HG02840 (cell line): Measurements from ENCODE around the gene FRY.

Experiments used
- ATAC-seq: cut with Tn5 transposase; IDR thresholded peaks from one replicate; pipeline ENCODE4 v1.9.1; 2021; ENCODE audit warnings: mild to moderate bottlenecking, moderate library complexity, moderate number of reproducible peaks; ENCODE audit not compliant: unreplicated experiment, low FRiP score

Gene FRY

DNA sequence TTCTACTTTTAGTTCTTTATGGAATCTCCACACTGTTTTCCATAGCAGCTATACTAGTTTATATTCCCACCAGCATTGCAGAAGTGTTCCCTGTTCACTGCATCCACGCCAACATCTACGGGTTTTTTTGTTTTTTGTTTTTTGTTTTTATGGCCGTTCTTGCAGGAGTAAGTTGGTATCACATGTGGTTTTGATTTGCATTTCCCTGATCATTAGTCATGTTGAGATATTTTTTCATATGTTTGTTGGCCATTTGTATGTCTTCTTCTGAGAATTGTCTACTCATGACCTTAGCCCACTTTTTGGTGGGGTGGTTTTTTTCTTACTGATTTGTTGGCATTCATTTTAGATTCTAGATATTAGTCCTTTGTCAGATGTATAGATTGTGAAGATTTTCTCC is 89.7 kb downstream of the FRY start:
- no peak for ATAC-seq

DNA sequence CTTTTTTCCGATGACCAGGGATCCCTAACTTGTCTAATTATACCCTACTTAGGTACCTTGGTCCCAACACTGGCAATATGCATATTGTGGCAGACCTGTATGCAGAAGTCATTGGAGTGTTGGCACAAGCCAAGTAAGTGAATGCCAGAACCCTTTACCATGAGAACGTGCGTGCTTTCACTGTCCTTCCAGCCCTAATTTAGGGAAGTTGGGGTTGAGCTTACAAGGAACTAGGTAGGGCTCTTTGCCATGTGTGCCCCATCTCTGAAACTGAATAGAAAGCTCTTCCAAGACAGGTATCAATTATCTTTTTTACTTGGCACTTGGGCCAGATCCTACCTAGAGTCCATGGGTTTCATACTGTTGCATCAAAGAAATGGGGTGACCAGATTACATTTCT is 93.2 kb downstream of the FRY start:
- ATAC-seq = no peak

DNA sequence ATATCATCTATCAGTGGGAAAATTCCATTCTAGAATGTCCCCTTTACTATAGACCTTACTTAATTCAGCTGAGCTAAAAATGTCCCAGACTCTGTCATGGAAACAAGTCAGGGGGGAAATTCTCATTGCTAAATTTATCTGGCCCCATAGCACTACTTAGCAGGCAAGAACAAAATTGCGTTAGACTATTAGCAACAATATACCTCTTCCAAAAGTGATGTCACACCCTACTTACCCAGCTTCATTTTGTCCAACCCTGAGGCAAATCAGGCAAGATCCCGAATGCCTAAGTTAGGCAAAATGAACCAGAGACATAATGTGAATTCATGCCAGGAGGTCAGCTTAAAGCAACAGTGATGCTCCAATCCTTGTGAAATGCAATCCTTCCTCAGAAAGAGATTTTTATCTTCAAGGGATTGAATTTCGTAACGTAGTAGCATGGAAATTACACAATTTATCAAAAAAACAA is 93.7 kb downstream of the FRY start:
- ATAC-seq = no peak

DNA sequence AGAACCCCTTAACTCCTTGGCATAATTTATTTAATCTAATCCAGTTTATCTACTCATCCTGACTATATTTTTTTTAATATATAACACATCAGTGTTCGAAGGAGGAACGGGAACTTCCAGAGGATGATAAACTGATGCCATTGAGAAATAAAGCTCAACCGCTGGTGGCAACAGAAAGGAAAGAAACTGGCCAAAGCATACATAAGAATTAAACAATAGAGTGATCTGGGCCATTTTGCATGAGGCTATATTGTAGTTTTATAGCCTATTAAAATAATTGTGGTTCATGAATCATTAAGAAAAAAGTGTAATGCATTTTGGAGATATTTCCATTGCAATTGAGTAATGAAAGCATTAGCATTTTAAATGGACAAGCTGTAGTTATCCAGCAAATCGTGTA is 94.2 kb downstream of the FRY start:
- no peak for ATAC-seq

DNA sequence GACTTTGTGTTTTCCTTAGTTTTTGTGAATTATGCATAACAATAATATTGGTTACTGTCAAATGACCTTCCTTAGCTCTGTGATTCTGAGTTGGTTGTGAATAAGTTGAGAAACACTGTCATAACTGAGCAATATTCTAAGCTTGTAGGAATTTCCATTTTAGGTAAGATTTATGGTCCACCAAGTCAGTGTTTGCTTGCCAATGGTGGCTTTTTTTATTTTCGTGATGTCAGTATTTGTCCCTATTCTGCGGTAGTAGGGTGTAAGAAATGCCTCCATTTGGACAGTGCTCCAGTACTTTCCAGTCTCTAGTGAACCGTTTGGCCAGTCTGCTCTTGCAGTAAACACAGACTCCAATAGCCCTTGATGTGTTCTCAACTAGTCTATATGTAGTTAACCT is 94.7 kb downstream of the FRY start:
- ATAC-seq = no peak

DNA sequence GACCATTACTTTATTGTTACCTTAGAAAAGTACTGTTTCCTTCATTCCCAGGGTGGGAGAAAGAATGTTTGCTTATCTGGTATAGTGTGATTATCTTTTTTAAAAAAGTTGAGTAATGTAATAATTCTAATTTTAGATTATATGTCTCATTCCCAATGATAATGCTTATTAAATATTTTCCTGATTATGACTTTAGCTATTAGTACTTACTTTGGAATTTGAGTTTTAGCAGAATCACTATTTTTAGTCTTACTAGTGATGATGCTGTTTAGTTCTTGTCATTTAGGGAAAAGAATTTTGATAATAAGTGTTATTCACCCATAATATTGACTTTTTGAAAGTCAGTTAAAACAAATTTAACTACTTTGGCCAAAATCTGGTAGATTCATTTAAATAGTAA is 95.2 kb downstream of the FRY start:
- no peak for ATAC-seq

DNA sequence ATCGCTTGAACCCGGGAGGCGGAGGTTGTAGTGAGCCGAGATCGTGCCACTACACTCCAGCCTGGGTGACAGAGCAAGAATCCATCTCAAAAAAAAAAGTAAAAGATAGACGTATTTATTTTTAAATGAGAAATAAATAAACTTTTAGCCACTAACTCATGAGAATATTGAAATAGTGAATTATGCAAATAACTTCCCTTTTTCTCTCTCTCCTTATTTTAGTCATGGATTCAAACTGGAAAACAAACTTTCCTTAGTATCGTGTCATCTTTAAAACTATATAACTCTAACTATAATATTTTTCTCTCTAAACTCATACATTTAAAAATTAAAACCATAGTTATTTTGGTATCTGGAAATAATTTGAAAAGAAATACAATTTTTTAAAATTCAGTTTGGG is 96.1 kb downstream of the FRY start:
- no peak for ATAC-seq

DNA sequence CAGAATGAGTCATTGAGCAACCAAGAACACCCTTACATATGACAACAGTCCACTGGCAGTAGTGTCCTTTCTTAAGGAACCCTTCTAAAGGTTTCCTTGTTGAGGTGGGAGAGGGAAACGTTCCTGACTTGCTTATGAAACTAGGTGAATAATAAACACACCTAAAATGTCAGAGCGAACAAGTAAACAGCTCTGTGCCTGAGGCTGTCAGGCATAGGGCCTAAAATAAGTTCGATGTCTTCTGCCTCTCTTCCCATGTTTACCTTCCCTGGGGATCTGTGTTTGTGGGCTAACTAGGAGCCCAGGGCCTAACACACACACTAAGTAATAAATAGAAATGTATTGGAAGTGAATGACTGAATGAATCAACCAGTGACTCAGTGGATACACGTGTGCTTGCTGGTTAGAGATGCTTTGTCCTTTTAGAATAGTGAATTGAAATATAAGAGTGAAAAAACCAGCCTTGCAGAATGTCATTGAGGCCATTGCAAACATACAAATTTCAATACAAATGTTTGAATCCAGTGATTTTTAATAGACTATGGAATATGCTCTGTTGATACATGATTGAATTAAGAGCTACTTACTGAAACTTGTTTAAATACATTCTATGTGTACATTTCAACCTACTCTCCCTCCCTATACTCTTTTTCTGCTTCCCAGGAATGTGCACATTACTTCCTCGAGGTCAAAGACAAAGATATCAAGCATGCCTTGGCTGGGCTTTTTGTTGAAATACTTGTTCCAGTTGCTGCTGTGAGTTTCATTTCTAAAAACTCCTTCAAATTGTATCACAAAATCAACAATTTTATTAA is 102.9 kb downstream of the FRY start:
- ATAC-seq = no peak

DNA sequence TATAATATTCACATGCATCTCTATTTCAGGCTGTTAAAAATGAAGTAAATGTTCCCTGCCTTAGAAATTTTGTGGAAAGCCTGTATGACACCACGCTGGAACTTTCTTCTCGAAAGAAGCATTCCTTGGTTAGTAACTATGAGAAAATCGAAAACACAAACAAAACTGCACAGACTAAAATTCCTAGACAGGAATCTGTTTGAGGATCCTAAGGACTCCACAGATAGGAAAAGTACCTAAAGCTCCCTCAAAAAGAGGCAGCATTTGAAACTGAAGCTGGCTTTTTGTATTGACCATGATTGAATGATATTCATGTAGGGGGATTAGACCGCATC is 103.4 kb downstream of the FRY start:
- ATAC-seq = no peak

DNA sequence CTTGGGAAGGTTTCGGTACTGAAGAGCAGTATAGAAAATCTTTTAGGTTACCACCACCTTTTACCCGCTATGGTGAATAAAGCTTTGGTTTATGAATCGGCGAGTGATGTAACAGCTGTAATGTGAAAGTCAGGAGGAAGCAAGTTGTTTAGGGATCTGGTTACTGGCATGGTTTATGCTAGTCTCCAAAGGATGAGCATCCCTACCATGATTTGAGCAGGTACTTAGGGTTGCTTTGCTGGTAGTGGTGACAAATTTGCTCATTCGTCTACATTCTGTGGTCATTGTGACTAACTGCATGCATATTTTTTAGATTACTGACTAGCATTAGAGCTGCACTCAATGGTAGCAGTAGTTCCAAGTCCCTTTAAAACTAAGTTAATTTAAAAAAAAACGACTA is 104.1 kb downstream of the FRY start:
- no peak for ATAC-seq

DNA sequence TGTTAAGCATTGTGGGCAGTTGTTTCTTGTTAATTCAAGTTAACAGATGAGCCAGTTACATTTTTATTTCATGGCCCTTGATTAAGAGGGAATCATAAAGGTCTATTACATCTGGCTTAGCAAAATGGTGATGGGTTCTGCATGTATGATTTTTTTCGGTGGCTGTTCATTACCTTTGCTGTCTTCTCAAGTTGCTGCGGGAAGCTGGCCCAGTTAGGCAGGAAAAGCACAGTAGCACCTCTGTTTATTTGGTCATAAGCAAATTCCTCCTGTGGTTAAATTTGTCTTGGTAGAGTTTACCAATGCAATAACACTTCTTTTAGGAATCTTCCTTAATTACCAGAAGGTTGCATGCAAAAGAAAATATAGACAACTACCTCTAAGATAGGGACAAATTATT is 104.5 kb downstream of the FRY start:
- no peak for ATAC-seq

DNA sequence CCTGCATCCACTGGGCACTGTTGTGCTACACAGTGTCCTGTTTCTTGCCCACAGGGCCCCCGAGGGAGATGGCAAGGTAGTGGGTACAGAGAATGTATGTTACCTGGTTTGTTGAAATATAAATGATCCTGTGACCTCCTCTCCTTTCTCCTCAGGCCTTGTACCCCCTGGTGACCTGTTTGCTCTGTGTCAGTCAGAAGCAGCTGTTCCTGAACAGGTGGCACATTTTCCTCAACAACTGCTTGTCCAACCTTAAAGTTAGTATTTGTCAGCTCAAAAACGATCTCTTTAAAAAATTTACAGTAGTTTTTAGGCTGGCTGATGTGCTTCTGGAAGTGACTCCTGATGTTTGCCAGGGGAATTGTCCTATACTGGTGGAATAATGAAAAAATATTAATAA is 105.1 kb downstream of the FRY start:
- no peak for ATAC-seq

DNA sequence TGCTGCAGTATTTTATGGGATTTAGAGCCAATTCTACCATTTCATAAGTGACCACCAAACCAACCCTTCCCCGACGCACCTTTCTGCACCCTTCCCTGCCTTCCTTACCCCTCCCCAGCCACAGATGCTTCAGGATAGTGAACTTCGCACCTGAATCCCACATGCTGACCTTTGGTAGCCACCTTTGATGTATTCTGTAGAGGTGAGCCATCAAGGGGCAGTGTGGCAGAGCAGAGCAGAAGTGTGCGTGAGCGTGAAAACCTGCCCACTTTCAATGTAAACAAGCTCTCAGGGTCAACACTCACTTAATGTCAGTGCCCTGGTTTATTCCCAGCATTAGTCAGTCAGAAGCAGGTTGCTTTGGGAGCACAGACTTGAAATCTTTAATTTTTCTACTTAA is 107.7 kb downstream of the FRY start:
- ATAC-seq = no peak

DNA sequence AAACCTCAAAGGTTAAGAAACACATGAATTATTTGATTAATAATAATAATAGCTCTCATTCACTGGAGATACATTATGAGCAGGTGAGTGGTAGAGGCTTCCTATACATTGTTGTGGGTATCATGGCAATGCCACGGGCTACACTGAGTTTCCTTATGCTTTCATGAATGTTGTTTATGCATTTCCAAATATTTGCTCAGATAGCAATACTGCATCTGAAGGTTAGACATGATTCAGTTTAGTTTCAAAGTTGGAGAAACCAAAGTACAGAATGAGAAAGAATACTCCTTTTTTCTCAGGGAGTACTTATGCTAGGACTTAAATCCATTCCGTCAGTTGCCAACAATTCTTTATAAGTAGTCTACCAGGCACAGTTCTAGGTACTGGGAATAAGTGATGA is 108.5 kb downstream of the FRY start:
- ATAC-seq = no peak

DNA sequence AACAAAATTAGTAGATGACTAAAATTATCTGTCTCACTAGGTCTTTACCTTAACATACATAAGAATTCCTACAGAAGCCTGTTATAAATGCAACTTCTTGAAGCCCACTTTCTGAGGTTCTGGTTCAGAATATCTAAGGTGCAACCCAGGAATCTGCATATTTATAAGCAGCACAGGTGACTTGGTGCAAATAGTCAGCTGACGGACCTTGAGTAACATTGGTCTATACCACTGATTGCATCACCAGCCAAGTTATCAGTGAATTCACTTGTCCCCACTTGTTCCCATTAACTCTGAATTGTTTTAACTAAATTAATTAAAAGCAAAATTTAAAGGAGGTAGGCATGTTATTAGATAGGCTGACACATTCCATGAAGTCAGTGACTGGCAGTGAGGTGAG is 109.9 kb downstream of the FRY start:
- no peak for ATAC-seq

DNA sequence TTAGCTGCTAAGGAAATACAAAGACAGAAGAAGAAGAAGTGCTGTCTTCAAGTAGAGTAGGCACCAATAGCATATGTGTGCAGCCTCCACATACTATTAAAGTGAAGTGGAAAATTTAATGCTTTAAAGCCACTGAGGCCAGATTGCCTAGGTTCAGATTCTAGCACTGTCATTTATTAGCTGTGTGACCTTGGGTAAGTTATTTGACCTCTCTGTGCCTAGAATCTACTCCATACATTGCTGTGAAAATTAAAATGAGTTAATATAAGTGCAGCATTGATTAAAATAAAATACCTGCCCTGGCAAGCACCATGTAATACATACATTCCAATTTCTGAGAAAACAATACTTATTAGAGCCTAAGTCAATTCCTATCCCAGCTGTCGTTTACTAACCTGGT is 110.5 kb downstream of the FRY start:
- ATAC-seq = no peak

DNA sequence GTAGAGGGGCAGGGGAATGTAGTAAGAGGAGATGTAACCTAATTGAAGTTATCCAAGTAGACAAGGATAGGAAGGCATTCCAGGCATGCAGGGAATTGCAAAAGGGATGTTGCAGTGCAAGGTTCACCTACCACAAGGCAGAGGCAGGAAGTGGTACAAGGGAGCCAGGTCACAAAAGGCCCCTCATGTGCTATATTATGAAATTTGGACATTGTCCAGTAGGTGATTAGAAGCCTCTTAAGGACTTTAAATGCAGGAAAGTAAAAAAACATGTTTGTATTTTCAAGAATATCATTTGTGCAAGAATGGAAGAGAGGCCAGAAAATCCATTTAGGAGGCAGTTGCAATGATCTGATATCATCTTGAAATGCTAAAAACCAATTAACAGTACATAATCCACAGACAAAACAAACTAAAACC is 111.4 kb downstream of the FRY start:
- no peak for ATAC-seq

DNA sequence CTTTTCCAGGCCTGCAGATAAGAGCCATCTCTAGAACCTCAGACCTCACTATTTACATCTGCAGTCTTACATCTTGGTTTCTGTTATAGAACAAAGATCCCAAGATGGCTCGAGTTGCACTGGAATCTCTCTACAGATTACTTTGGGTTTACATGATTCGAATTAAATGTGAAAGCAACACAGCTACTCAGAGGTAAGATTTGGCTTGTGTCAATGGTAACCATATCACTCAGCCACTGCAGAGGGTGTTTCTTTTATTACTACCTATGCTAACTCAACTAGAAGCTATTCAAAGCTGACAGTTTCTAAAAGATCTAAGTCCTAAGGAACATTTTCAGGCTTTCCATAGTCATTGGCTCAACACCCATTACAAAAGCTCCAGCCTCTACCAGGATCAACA is 115.6 kb downstream of the FRY start:
- ATAC-seq = no peak

DNA sequence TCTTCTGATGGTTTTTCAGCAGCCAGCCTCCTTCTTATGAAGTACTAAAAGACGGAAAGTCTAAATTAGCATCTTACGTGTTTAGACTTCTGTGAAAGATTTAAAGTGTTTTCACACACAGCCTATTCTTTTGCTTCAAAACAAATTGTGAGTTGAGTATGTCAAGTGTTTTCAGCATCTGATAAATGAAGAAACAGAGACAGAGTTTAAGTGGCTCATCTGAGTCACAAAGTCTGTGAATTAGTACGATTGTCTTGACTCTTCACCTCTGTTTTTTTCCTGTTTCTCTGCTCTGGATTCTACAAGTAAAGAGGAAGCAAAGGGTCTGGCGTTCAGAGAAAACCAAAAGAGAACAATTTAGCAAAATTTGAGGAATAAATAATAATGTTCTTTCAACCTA is 116.4 kb downstream of the FRY start:
- no peak for ATAC-seq

DNA sequence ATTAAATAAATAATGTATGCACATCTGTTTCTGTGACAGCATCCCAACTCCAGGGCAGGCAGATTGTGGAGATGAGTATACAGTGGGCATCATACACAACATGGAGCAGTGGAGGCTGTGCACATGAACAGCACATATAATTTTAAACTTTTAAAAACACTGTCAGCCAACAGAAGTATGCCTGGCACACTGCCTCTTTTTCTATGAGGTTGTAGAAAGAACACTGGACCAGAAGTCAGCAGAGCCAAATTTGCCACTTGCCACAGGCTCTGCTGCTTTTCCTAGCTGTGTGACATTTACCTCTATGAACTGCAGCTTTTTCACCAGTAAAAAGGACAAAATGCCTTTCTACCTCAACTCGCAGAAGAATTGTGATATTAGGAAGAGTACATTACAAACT is 118.7 kb downstream of the FRY start:
- ATAC-seq = no peak

DNA sequence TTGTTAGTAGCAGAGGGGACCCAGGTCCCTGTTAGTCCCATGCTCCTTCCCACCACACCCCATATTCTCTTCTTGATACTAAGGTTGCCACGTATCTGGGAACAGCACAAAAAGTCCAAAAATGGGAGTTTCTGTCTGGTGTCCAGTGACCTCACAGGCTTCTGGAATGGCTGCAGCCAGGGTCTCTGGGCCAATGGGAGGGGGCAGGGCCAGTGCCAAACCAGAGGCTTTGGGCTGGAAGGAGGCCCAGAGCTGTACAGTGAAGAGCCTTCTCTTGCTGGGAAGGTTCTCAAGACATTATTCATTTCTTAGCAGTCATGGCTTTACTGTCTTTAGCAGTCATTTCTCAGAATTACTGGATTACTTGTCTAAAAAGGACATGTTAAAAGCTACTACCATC is 119.2 kb downstream of the FRY start:
- no peak for ATAC-seq

DNA sequence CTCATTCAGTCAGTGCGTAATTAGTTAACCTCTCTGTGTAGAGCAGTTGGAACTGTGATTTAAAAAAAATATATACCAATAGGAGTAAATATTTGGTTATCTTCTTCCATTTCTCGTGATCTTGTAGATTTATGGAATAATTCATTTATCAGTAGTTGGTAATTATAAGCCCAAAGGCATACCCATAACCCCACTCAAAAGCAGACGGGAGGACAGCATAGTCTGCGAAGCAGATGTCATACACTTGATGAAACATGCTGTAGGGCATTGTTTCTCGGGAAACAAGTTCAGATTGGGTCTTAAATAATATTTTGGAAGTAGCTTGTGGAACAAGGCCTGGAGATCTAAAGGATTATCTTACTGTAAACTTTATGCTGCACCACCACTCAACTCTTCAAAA is 119.7 kb downstream of the FRY start:
- ATAC-seq = no peak

DNA sequence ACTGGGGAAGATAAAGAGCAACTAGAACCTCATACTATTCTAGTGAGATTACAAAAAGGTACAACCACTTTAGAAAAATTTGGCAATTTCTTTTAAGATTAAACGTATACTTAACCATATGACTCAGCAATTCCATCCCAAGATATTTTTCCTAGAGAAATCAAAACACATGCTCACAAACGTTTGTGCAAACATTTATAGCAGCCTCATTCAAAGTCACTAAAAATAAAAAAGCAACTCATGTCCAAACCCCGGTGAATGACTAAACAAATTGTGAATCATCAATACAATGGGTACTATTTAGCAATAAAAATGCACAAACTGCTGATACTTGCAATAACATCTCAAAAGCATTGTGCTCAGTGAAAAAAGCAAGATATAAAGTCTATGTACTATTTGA is 121.5 kb downstream of the FRY start:
- ATAC-seq = no peak
